ENCODE data around the gene SEL1L3. TPM values are rescaled to one million over a fixed set of nuclear protein-coding genes. Genes with fewer than 3 reads are reported as not detected.

The SEL1L3 gene
- total RNA-seq, 1 donor from 2014 or later = 13.3 TPM

DNA sequence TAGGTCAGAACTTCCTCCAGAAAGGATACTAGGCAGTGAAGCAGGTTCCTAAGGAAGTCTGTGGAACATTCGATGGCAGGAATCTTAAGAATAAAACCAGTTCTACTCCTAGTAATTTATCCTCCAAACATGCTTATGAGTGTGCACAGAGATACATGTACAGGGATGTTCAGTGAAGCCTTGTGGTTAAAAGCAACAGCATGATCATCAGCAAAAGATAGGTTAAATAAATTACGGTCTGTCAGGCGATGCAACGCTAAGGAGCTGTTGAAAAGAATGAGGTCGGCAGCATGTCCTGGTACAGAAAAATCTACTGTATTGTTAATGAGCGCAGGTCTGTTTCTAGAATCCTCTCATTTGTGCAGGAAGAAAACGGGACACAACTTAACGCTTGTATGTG is 23.6 kb downstream of the SEL1L3 start:
- intact Hi-C loops (cut with DNase I) = no loop called here
- TF ChIP-seq CTCF (IDR thresholded peaks at IDR 0.05) = no peak

DNA sequence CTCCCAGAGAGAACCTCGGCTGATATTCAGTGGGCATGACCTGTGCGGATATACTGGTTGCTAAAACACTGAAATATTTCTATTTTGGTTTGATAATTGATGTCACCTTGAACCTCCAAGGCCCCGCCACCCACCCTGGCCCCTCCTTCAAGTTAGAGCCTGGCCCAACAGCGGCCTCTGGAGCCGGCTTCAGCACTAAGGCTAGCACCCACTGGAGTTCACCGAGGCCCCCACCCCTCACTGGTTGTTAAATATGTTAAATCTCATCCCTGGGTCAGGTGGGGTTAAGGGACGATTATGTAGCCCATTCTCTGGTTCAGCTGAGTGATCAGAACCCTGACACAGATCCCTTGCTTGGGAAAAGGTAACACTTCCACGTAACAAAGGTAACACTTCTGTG is 24.3 kb downstream of the SEL1L3 start:
- intact Hi-C loops (cut with DNase I) = no loop called here
- no peak for TF ChIP-seq CTCF (IDR thresholded peaks at IDR 0.05)
- Histone ChIP-seq H3K27ac (no peak overlapping the region), H3K36me3 (no peaks in the 10 kb centered on the region), H3K4me1 (peaks cover 0 to 3% of the 10 kb centered on the region in 2 donors), H3K4me3 (no peak overlapping the region), H3K27me3 (no peaks in the 10 kb centered on the region), H3K9me3 (no peaks in the 10 kb centered on the region)
- no peak for DNase-seq (ENCODE audit: low spot score in 2 of 2)

More for the DNA sequence above, 23.6 kb downstream of the SEL1L3 start:
- H3K4me1 ChIP-seq = peaks cover 0 to 3% of the 10 kb centered on the region in 2 donors
- no peak overlapping the region for H3K4me3 ChIP-seq
- no peaks in the 10 kb centered on the region for H3K9me3 ChIP-seq
- no peak overlapping the region for H3K27ac ChIP-seq
- DNase-seq (ENCODE audit: low spot score in 2 of 2) = no peak
- no peaks in the 10 kb centered on the region for H3K36me3 ChIP-seq
- no peaks in the 10 kb centered on the region for H3K27me3 ChIP-seq

DNA sequence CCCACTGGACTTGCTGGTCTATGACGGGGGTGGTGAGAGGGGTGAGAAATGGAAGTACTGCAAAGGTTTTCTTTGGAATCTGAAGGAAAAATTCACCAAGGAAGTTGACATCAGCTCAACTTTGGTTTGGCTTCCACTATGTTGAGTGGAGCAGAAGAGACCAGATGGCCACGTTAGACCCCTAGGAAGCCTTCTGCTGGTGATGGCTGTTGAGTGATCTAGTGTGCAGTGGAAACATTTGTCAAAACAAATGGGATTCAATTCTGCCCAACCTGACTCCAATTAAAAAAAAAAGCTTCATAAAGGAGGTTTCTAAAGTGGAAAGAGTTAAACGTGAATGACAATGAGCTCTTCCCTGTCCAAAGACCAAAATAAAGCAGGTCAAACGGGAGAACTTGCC is 25.7 kb downstream of the SEL1L3 start:
- Histone ChIP-seq H3K36me3 (no peaks in the 10 kb centered on the region), H3K27me3 (no peaks in the 10 kb centered on the region), H3K4me3 (no peak overlapping the region), H3K9me3 (no peaks in the 10 kb centered on the region), H3K27ac (no peak overlapping the region), H3K4me1 (no peaks in the 10 kb centered on the region)
- no peak for DNase-seq (ENCODE audit: low spot score in 2 of 2)
- intact Hi-C loops (cut with DNase I) = no loop called here
- no peak for TF ChIP-seq CTCF (IDR thresholded peaks at IDR 0.05)

DNA sequence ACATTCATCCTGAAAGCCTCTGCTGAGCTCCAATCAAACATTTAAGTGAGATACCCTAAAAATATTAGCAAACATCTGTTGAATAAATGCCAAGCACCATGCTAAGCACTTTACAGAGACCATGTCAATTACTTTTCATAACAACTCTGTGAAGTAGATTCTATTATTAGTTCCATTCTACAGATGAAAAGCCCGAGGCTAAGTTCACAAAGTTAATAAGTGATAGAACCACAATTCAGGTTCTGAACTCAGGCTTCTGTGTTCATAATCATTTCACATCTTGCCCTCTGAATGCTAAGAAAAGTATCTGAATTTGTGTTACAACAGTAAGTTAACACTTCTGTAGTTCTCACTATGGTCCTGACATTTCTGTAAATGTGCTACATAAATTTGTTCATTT is 27.4 kb downstream of the SEL1L3 start:
- no peaks in the 10 kb centered on the region for H3K4me1 ChIP-seq
- H3K27me3 ChIP-seq = no peaks in the 10 kb centered on the region
- H3K27ac ChIP-seq = no peak overlapping the region
- no peaks in the 10 kb centered on the region for H3K9me3 ChIP-seq
- no peak overlapping the region for H3K4me3 ChIP-seq
- H3K36me3 ChIP-seq = no peaks in the 10 kb centered on the region
- intact Hi-C loops (cut with DNase I) = no loop called here
- DNase-seq (ENCODE audit: low spot score in 2 of 2) = no peak
- no peak for TF ChIP-seq CTCF (IDR thresholded peaks at IDR 0.05)

GRCh38 chr4:25834411-25835107 is 28.2 kb downstream of the SEL1L3 start:
- no peak for DNase-seq (ENCODE audit: low spot score in 2 of 2)
- Histone ChIP-seq H3K27me3 (no peaks in the 10 kb centered on the region), H3K4me3 (no peak overlapping the region), H3K27ac (no peak overlapping the region), H3K4me1 (no peaks in the 10 kb centered on the region), H3K36me3 (no peaks in the 10 kb centered on the region), H3K9me3 (no peaks in the 10 kb centered on the region)
- intact Hi-C loops (cut with DNase I) = no loop called here
- no peak for TF ChIP-seq CTCF (IDR thresholded peaks at IDR 0.05)

DNA sequence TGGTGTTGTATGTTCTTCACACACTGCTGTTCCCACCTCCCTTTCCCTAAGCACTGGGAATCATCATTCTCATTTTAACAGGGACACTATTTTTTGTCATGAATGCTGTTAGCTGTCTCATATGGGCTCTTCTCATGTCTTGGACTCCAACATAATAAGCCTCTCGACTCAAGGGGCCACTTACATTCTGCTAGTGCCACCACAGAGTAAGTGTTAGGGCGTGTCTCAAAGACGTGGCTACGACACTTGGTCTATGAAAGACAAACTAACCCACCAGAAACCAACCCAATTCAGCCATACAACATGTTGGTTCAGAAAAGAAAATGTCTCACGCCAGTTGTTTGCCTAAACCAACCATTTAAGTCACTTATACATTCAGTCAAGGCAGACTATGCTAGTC is 32.2 kb downstream of the SEL1L3 start:
- H3K9me3 ChIP-seq = no peaks in the 10 kb centered on the region
- DNase-seq (ENCODE audit: low spot score in 2 of 2) = no peak

More for the DNA sequence above, 32.2 kb downstream of the SEL1L3 start:
- H3K27me3 ChIP-seq = no peaks in the 10 kb centered on the region
- intact Hi-C loops (cut with DNase I) = no loop called here
- H3K27ac ChIP-seq = no peak overlapping the region
- no peaks in the 10 kb centered on the region for H3K4me1 ChIP-seq
- TF ChIP-seq CTCF (IDR thresholded peaks at IDR 0.05) = no peak
- no peaks in the 10 kb centered on the region for H3K36me3 ChIP-seq
- no peak overlapping the region for H3K4me3 ChIP-seq

All from ascending aorta (tissue), 2 donors.